ENCODE data around the gene LIPC.
"Not testable (repeated sequence)": the region's sequence is repeated elsewhere in the genome, so short reads cannot be mapped to it uniquely, and the experiment has no call there.

The LIPC gene

DNA sequence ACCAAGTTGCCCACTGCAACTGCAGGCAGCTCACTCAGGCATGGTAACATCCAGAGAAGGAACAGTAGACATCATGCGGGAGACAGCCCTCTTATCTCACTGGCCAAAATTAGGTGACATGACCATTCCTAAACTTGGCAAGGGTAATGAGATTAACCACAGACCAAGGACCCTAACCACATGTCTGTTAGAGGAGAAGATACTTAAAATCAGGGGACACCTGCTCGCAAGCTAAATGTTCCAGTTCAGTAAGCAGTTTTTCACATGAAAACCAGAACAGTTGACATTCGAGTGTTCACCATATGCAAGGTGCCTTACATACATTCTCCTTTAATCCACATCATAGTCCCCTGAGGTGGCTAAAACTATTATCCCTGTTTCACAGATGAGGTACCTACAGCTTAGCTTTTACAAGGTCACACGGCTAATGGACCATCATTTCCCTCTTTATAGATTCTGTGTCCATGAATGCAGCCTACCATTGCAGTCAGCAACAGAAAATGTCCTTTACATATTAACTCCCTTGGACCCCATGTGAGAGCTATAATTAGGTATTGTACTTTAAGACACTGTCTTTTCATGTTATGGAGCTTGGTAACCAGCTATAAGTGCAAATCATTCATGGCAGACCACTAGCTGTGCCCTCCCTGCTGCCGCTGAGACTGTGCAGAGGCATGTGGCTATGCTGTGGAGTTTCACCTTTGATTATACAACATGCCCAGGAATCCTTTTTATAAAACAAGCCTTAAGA, 154.1 kb downstream of the LIPC start:
- no peak for DNase-seq (ENCODE audit: low read depth)

GRCh38 chr15:58587486-58587885, 155.7 kb downstream of the LIPC start:
- no peak for DNase-seq (ENCODE audit: low read depth)

DNA sequence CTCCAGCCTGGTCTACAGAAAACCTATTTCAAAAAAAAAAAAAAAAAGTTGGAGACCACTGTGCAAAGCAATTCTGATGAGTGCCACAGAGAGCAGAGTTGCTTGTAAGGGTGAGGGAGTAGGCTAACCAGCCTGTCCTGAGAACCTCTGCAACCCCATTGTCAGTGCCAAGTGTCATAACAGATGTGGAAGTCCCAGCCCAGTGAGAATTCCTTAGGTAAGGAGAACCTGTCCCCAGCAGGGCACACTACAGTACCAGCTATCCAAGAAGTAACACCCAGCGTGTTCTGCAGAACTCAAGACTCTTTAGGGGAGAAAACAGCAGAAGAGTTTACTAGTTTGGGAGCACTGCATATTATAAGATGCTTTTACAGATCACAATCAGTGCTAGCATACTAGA, 156.3 kb downstream of the LIPC start:
- DNase-seq (ENCODE audit: low read depth) = no peak

DNA sequence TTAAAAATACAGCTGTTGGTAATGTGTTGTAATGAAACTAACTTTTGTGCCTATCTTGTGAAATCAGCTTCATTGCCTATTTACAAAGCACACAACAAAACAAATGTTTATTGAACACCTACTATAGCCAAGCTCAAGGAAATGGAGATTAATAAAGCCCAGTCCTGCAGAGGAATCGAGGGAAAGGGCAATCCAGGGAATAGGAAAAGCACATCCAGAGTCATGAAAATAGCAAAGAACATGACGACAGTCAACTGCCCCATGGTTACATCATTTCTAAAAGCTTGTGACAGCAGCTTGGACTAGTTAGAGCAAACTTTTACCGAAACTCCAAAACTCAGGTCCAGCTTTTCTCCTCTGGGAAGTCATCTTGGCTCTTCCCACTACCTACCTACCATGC, 157.3 kb downstream of the LIPC start:
- DNase-seq (ENCODE audit: low read depth) = no peak

- DNase-seq (ENCODE audit: low read depth) = no peak
Observed at GRCh38 chr15:58590236-58590635, 158.4 kb downstream of the LIPC start.

DNA sequence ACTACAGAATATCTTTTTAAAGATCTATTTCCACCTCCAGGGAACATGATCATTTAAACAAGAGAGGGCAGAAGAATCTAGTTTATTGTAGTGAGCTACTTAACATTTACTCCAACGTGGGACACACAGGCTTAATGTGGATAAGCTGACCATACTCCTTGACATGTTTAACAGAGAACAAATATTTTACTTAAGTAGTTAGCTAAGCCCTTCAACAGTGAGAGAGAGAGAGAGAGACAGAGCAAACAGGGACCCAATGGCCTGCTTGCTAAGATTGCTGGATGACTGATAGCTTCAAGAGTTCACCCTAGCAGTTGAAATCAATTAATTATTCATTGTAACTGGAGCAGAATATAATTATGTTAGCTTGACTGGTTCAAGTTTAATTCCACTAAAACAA, 159.1 kb downstream of the LIPC start:
- no peak for DNase-seq (ENCODE audit: low read depth)

DNA sequence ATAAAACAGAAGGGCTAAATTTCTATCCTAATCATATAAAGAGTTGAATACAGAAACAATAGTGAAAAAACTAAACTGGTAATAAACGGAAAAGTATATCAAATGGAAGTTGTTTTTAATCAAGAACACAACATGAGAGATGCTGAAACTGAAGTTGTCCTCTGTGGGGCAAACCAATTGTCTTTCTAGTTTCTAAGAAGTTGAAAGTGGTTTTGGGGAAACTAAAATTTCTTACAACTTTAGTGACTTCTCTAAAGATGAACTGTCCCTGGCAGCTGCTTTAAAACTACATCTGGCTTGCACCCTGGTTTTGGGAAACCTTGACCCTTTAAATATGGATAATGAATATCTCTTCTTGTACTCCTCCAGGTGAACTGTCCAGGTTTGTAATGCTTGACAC, 162.1 kb downstream of the LIPC start:
- DNase-seq (ENCODE audit: low read depth) = no peak

DNA sequence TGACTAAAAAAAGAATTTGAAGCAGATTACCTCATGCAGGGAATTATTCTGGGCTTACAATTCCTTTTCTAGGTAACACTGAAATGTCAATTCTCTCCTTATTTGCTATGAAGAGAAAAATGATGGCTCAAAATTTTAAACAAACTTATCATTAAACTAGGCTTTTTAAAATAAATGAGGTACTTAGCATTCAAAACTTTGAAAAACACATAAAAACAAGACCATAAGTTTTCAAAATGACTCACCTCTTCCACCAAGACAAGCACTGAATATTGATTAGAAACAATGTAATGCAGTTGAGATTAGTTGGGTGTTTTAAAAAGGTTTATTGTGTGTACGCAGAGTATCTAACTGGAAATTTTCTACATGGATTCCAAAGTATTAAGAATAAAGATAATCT, 163.1 kb downstream of the LIPC start:
- DNase-seq (ENCODE audit: low read depth) = no peak

DNA sequence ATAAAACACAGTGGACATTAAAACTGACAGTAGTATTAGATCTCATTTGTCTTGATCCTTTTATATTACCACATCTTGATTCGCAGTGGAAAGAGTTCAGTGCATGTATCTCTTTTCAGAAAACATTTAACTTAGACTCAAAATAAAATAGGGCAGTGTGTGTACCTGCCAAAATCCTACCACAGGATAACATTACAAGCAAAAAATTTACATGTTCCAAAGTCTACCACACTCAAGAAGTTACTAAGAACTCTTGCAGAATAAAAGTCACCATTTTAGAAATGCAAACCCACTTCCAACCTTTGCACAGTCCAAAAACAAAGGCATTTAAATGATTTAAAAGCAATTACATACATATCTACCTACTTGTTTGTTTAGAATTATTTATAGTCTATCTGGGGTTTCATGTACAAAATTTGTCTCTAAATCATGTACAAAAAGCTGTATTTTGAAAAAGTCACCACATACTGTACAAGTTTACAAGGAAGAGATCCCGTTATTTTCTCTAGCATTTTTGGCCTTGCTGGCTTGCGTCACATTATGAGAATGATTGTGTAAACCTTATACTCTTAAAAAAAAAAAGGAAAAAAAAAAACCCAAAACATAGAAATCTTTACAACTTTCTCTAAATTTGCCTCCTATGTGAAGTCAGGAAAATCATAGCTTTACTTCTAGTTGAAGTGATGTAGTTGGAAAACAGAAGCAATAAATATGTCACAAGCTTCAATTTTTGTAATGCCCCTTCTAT, 163.9 kb downstream of the LIPC start:
- DNase-seq (ENCODE audit: low read depth) = no peak

DNA sequence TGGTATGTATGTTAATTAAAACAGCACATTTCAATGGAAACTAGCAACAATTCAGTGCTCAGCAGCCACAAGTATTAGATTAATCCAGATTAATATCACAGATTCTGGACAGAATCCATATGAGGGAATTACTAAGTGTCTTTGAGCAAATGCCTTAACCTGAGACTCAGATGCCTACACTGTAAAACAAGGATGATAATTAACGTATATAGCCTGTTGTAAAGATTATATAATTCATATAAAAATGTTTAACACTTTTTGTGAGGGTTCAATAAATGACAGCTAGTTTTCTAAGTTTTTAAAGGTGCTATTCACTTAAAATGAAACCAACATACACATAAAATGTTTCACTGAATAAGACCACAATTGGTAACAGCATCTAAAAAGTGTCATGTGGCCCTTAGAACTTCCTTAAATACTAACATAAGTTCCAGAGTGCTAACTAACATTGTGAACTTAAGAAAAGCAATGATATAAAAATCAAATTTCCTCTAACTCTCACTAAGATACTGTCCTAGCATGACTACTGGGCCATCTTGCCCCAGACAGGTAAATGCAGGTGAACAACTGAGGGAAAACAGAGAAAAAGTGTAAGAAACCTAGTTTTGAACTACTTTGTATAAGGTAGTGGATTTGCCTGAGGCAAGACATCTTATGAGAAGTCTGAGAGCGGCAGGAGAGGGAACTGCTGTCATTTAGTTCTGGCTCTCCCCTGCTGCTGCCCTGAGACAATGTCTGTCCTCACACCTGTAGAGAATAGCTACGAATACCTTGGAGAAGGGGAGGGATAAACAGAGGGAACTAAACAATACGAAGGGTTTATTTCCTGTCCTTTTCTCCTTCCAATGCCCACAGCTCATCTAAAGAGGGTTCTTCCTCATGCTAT, 166.4 kb downstream of the LIPC start:
- no peak for DNase-seq (ENCODE audit: low read depth)

DNA sequence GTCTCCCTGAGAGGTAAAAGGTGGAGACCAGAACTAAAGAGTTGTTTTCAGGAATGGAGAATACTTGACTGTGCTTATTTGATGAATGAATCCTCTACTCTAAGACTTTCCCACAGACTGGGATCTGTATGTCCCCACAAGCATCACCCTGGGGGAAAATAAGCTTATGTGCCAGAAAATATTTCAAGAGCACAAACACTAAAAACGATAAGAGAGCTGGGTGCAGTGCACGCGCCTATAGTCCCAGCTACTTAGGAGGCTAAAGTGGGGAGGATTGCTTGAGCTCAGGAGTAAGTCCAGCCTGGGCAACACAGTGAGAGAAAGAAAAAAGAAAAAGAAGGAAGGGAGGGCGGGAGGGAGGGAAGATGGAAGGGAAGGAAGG, 167.0 kb downstream of the LIPC start:
- no peak for DNase-seq (ENCODE audit: low read depth)

DNA sequence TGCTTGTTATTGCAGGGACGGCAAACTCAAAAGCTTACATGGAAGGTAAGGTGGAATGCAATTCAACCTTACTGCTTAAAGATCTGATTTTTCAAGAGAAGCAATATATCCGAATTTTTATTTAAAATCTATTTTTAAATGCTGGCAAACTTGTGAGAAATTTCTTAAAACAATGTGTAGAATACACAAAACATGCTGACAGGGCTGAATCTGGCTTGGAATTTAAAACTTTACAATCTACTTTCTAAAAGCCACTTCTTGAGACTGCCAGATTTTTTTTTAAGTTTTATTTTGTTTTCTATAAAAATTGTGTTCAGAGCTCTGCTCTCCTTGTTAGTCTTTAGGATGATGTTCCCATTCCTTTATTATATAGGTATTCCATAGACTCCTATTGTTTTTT, 171.0 kb downstream of the LIPC start:
- DNase-seq (ENCODE audit: low read depth) = no peak

DNA sequence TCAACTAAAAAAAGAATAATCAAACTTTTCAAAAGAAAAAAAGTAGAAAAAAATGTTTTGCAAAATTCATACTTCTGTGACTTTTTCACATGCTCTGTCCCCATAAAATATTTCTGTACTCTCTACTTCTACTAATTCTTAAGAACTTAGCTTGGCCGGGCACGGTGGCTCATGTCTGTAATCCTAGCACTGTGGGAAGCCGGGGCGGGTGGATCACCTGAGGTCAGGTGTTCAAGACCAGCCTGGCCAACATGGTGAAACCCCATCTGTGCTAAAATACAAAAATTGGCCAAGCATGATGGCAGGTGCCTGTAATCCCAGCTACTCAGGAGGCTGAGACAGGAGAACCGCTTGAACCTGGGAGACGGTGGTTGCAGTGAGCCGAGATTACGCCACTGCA, 172.1 kb downstream of the LIPC start:
- not testable (repeated sequence) for DNase-seq (ENCODE audit: low read depth)

DNA sequence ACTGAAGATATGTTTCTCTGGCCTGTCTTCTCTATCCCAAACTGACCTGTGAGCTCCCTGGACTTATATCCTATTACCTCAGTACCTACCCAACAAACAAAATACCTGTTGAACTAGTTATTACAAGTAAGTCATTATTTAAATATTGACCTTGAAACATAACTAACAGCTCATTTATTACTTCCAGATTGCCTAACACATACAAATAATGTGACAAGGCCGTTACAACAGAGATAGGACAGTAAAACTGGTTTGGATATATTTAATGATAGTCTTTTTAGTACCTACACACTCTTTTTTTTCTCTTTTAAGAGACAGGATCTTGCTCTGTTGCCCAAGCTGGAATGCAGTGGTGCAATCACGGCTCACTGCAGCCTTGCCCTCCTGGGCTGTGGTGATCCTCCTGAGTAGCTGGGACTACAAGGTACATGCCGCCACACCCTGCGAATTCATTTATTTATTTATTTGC, 172.7 kb downstream of the LIPC start:
- no peak for DNase-seq (ENCODE audit: low read depth)

GRCh38 chr15:58605931-58606530, 174.2 kb downstream of the LIPC start:
- no peak for DNase-seq (ENCODE audit: low read depth)

DNA sequence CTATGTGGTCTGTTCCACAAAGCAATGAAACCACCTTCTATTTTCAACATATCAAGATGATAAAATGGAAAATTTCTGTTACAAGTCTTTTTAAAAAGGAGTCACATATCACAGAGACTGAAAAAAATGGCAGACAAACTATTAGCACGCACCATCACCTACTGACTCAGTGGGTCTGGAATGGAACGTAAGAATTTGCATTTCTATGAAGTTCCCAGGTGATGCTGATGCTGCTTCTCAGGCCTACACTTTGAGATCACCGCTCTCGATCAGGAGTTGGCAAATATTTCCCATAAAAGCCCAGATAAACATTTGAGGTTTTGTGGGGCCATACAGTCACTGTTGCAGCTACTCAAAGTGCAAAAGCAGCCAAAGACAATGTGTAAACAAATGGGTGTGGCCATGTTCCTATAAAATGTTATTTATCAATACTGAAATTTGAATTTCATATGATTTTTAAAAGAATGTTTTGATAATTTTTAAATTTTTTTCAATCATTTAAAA, 174.8 kb downstream of the LIPC start:
- no peak for DNase-seq (ENCODE audit: low read depth)

- no peak for DNase-seq (ENCODE audit: low read depth)
Observed at GRCh38 chr15:58608129-58608590, 176.4 kb downstream of the LIPC start.

DNA sequence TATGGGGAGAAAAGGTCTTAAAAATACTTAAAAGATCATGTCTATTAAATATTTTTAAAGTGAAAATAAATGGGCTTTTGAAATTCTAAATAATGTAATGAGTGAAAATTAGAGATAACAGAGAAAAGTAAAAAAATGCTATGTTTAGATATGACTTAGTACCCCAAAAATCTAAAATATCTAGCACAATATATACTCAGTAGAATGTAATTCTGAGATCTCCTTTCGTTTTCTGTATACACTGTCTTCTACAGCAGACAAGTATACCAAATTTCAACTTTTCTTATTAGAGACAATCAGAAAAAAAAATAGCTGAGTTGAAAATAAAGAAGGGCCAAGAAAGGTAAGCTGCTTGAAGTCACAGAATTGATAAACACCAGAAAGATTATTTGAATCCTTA, 176.9 kb downstream of the LIPC start:
- no peak for DNase-seq (ENCODE audit: low read depth)

- DNase-seq (ENCODE audit: low read depth) = no peak
Observed at GRCh38 chr15:58611731-58612676, 180.2 kb downstream of the LIPC start.

GRCh38 chr15:58616171-58616570, 184.4 kb downstream of the LIPC start:
- DNase-seq (ENCODE audit: low read depth) = no peak

Measured in activated T-cell treated with anti-CD3 and anti-CD28 coated beads for 24 hours (primary cell).